Liver (tissue), 9 donors: ENCODE measurements around the gene LAD1. TPM values are rescaled to one million over a fixed set of nuclear protein-coding genes. Genes with fewer than 3 reads are reported as not detected.

Experiments used
- DNase-seq: peaks from one replicate; pipeline ENCODE4 v3.0.0-alpha.2; 2017; ENCODE audit warnings: low spot score
- H3K27ac ChIP-seq, 2 donors: one replicate each; pipeline ENCODE4 v1.7.0; 2013; ENCODE audit warnings: inconsistent platforms in 2 of 2, low read length in 2 of 2, control low read depth in 1 of 2, low read depth in 1 of 2, mild to moderate bottlenecking in 1 of 2
- H3K27me3 ChIP-seq, 4 donors: one replicate each; pipeline versions ENCODE4 v1.6.1 to v1.7.0; 2013; ENCODE audit warnings: low read length in 3 of 4, inconsistent platforms in 1 of 4, mild to moderate bottlenecking in 1 of 4, moderate library complexity in 1 of 4; ENCODE audit not compliant: control insufficient read depth in 4 of 4, insufficient read depth in 4 of 4
- H3K36me3 ChIP-seq, 4 donors: one replicate each; pipeline versions ENCODE4 v1.6.1 to v1.7.0; 2013; ENCODE audit warnings: low read length in 3 of 4, mild to moderate bottlenecking in 3 of 4, low read depth in 1 of 4, moderate library complexity in 1 of 4; ENCODE audit not compliant: control insufficient read depth in 4 of 4, insufficient read depth in 3 of 4
- H3K4me1 ChIP-seq, 4 donors: one replicate each; pipeline versions ENCODE4 v1.6.1 to v1.7.0; 2013; ENCODE audit warnings: low read length in 3 of 4, mild to moderate bottlenecking in 3 of 4, moderate library complexity in 1 of 4; ENCODE audit not compliant: control insufficient read depth in 4 of 4, insufficient read depth in 4 of 4
- H3K4me3 ChIP-seq, 3 donors: one replicate each; pipeline versions ENCODE4 v1.6.1 to v1.7.0; 2013; ENCODE audit warnings: low read length in 3 of 3, control low read depth in 1 of 3, low read depth in 1 of 3, mild to moderate bottlenecking in 1 of 3
- H3K9ac ChIP-seq, 2 donors: one replicate each; pipeline ENCODE4 v1.7.0; 2013; ENCODE audit warnings: low read length in 2 of 2, mild to moderate bottlenecking in 2 of 2, moderate library complexity in 2 of 2, control low read depth in 1 of 2, low read depth in 1 of 2
- H3K9me3 ChIP-seq, 4 donors: one replicate each; pipeline versions ENCODE4 v1.6.1 to v1.7.0; 2013; ENCODE audit warnings: low read length in 3 of 4; ENCODE audit not compliant: control insufficient read depth in 4 of 4
- EGR1 ChIP-seq, 2 donors: IDR thresholded peaks; 2 replicates each; pipeline ENCODE4 v1.6.1; 2016 to 2018; ENCODE audit warnings: antibody characterized with exemption in 2 of 2, low read depth in 2 of 2
- FOXA1 ChIP-seq: IDR thresholded peaks from 2 replicates; pipeline ENCODE4 v1.6.1; 2016; ENCODE audit warnings: antibody characterized with exemption
- FOXA2 ChIP-seq: IDR thresholded peaks from 2 replicates; pipeline ENCODE4 v1.6.1; 2016; ENCODE audit warnings: antibody characterized with exemption
- GABPA ChIP-seq, 2 donors: IDR thresholded peaks in 1 of 2; conservative IDR thresholded peaks in 1 of 2; 2 replicates each; pipeline ENCODE4 v1.6.1; 2016; ENCODE audit warnings: antibody characterized with exemption in 2 of 2, mild to moderate bottlenecking in 1 of 2, moderate library complexity in 1 of 2
- HNF4A ChIP-seq, 2 donors: conservative IDR thresholded peaks; 2 replicates each; pipeline ENCODE4 v1.6.1; 2016; ENCODE audit warnings: antibody characterized with exemption in 2 of 2, mild to moderate bottlenecking in 2 of 2
- HNF4G ChIP-seq: IDR thresholded peaks from 2 replicates; pipeline ENCODE4 v1.6.1; 2016; ENCODE audit warnings: antibody characterized with exemption
- JUND ChIP-seq, 2 donors: IDR thresholded peaks; 2 replicates each; pipeline ENCODE4 v1.6.1; 2016; ENCODE audit warnings: antibody characterized with exemption in 2 of 2
- MAX ChIP-seq: IDR thresholded peaks from 2 replicates; pipeline ENCODE4 v1.6.1; 2016; ENCODE audit warnings: antibody characterized with exemption
- NR2F2 ChIP-seq: IDR thresholded peaks from 2 replicates; pipeline ENCODE4 v1.6.1; 2016; ENCODE audit warnings: antibody characterized with exemption
- RAD21 ChIP-seq, 2 donors: IDR thresholded peaks; 2 replicates each; pipeline ENCODE4 v1.6.1; 2016; ENCODE audit warnings: antibody characterized with exemption in 2 of 2, mild to moderate bottlenecking in 2 of 2
- RXRA ChIP-seq, 2 donors: IDR thresholded peaks; 2 replicates each; pipeline ENCODE4 v1.6.1; 2017 to 2018; ENCODE audit warnings: antibody characterized with exemption in 2 of 2, mild to moderate bottlenecking in 1 of 2
- SP1 ChIP-seq: IDR thresholded peaks from 2 replicates; pipeline ENCODE4 v1.6.1; 2018; ENCODE audit warnings: antibody characterized with exemption, mild to moderate bottlenecking
- TAF1 ChIP-seq: conservative IDR thresholded peaks from 2 replicates; pipeline ENCODE4 v1.6.1; 2016; ENCODE audit warnings: antibody characterized with exemption, mild to moderate bottlenecking
- YY1 ChIP-seq: IDR thresholded peaks from 2 replicates; pipeline ENCODE4 v1.6.1; 2016; ENCODE audit warnings: antibody characterized with exemption, mild to moderate bottlenecking
- WGBS: extraction: QIAGEN DNeasy Blood & Tissue Kit; methylation state at CpG from one replicate; pipeline ENCODE4 v1.1.7; 2013; 5-methylcytosine and 5-hydroxymethylcytosine counted together
- polyA plus RNA-seq, 2 donors: library from polyadenylated mRNA; stranded (reverse) in 1 of 2; unstranded in 1 of 2; fragments of 200-250 nt in 1 of 2; fragments of >200 nt in 1 of 2; fragmentation: Nextera tagmentation in 1 of 2; extraction: Ambion mirVana in 1 of 2; gene quantifications; one replicate each; pipeline versions ENCODE4 v1.2.1 to v1.2.3, GENCODE V29; 2013 to 2015
- total RNA-seq, 2 donors: library from RNA; depleted of rRNA; stranded (reverse); fragments of >200 nt; gene quantifications; one replicate each; pipeline ENCODE4 v1.2.3, GENCODE V29; 2014
- TF ChIP-seq, protein P1 (sequence below): fragments of 150-350 bp; IDR thresholded peaks from 2 replicates; pipeline ENCODE4 v1.5.1; 2017; ENCODE audit warnings: improper control_type of control experiment, low read depth, low read length; ENCODE audit not compliant: missing input control
- TF ChIP-seq, protein P2 (sequence below): IDR thresholded peaks from 2 replicates; pipeline ENCODE4 v1.6.1; 2016; ENCODE audit warnings: antibody characterized with exemption, mild to moderate bottlenecking
- TF ChIP-seq, protein P3 (sequence below): IDR thresholded peaks from 2 replicates; pipeline ENCODE4 v1.6.1; 2016; ENCODE audit warnings: antibody characterized with exemption
- TF ChIP-seq, protein P4 (sequence below): IDR thresholded peaks from 2 replicates; pipeline ENCODE4 v1.6.1; 2016; ENCODE audit warnings: antibody characterized with exemption
- donor health status: healthy.
- donor health status: healthy.
- donor health status: healthy.
- donor health status: healthy.
- donor health status: healthy.

Gene LAD1
- total and polyA plus RNA-seq, 4 donors, result 3.4 to 13.7 (median 8.5) TPM

GRCh38 chr1:201389051-201389450 lies 10.1 kb downstream of the LAD1 start:
- Histone ChIP-seq H3K27me3 (no peaks in the 10 kb centered on the region), H3K36me3 (peaks cover 3 to 18% (median 5%) of the 10 kb centered on the region in 4 donors), H3K4me3 (no peak overlapping the region), H3K9me3 (no peaks in the 10 kb centered on the region), H3K9ac (no peak overlapping the region), H3K27ac (no peak overlapping the region), H3K4me1 (peaks cover 0 to 2% (median 0%) of the 10 kb centered on the region in 4 donors)
- TF ChIP-seq YY1 (no peak), RAD21 (IDR thresholded peaks at IDR 0.05) (no peak), TAF1 (no peak), FOXA2 (no peak), HNF4G (no peak), MAX (no peak), EGR1 (IDR thresholded peaks at IDR 0.05; ENCODE audit: low read depth in 2 of 2) (no peak), NR2F2 (no peak), SP1 (no peak), RXRA (IDR thresholded peaks at IDR 0.05) (no peak), FOXA1 (no peak), GABPA (IDR thresholded peaks at IDR 0.05 in 1 of 2, conservative IDR thresholded peaks at IDR 0.05 in 1 of 2) (no peak), JUND (IDR thresholded peaks at IDR 0.05) (no peak), HNF4A (conservative IDR thresholded peaks at IDR 0.05) (no peak)
- TF ChIP-seq, protein P1, sequence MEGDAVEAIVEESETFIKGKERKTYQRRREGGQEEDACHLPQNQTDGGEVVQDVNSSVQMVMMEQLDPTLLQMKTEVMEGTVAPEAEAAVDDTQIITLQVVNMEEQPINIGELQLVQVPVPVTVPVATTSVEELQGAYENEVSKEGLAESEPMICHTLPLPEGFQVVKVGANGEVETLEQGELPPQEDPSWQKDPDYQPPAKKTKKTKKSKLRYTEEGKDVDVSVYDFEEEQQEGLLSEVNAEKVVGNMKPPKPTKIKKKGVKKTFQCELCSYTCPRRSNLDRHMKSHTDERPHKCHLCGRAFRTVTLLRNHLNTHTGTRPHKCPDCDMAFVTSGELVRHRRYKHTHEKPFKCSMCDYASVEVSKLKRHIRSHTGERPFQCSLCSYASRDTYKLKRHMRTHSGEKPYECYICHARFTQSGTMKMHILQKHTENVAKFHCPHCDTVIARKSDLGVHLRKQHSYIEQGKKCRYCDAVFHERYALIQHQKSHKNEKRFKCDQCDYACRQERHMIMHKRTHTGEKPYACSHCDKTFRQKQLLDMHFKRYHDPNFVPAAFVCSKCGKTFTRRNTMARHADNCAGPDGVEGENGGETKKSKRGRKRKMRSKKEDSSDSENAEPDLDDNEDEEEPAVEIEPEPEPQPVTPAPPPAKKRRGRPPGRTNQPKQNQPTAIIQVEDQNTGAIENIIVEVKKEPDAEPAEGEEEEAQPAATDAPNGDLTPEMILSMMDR, result no peak
- TF ChIP-seq, protein P2, sequence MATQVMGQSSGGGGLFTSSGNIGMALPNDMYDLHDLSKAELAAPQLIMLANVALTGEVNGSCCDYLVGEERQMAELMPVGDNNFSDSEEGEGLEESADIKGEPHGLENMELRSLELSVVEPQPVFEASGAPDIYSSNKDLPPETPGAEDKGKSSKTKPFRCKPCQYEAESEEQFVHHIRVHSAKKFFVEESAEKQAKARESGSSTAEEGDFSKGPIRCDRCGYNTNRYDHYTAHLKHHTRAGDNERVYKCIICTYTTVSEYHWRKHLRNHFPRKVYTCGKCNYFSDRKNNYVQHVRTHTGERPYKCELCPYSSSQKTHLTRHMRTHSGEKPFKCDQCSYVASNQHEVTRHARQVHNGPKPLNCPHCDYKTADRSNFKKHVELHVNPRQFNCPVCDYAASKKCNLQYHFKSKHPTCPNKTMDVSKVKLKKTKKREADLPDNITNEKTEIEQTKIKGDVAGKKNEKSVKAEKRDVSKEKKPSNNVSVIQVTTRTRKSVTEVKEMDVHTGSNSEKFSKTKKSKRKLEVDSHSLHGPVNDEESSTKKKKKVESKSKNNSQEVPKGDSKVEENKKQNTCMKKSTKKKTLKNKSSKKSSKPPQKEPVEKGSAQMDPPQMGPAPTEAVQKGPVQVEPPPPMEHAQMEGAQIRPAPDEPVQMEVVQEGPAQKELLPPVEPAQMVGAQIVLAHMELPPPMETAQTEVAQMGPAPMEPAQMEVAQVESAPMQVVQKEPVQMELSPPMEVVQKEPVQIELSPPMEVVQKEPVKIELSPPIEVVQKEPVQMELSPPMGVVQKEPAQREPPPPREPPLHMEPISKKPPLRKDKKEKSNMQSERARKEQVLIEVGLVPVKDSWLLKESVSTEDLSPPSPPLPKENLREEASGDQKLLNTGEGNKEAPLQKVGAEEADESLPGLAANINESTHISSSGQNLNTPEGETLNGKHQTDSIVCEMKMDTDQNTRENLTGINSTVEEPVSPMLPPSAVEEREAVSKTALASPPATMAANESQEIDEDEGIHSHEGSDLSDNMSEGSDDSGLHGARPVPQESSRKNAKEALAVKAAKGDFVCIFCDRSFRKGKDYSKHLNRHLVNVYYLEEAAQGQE, result no peak
- TF ChIP-seq, protein P3, sequence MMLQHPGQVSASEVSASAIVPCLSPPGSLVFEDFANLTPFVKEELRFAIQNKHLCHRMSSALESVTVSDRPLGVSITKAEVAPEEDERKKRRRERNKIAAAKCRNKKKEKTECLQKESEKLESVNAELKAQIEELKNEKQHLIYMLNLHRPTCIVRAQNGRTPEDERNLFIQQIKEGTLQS, result no peak
- TF ChIP-seq, protein P4, sequence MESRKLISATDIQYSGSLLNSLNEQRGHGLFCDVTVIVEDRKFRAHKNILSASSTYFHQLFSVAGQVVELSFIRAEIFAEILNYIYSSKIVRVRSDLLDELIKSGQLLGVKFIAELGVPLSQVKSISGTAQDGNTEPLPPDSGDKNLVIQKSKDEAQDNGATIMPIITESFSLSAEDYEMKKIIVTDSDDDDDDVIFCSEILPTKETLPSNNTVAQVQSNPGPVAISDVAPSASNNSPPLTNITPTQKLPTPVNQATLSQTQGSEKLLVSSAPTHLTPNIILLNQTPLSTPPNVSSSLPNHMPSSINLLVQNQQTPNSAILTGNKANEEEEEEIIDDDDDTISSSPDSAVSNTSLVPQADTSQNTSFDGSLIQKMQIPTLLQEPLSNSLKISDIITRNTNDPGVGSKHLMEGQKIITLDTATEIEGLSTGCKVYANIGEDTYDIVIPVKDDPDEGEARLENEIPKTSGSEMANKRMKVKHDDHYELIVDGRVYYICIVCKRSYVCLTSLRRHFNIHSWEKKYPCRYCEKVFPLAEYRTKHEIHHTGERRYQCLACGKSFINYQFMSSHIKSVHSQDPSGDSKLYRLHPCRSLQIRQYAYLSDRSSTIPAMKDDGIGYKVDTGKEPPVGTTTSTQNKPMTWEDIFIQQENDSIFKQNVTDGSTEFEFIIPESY, result no peak
- WGBS, result 96% methylated on average over 12 of the region's 12 CpGs
- DNase-seq, result no peak
